NCI-H187 treated with DMSO at 0.1 percent for 48 hours (cell line): Measurements from ENCODE around the gene FRAT1.
A peak's percentile ranks its signal among the peaks of the same experiment; 100 is the strongest.

ENCODE experiments used
- DNase-seq: peaks from one replicate; lab custom pipeline; 2025; lab: John Stamatoyannopoulos, UW

Gene FRAT1

GRCh38 chr10:97307866-97308780 lies 10.9 kb upstream of the FRAT1 start:
- DNase-seq = no peak

GRCh38 chr10:97311111-97311626 lies 7.9 kb upstream of the FRAT1 start:
- no peak for DNase-seq

- no peak for DNase-seq
These were observed 6.2 kb upstream of the FRAT1 start for GRCh38 chr10:97312897-97313296.

GRCh38 chr10:97314671-97315070 lies 4.4 kb upstream of the FRAT1 start:
- DNase-seq = no peak

GRCh38 chr10:97319671-97320479 lies 804 bp downstream of the FRAT1 start:
- DNase-seq = no peak

GRCh38 chr10:97320480-97321031 lies 1.5 kb downstream of the FRAT1 start:
- no peak for DNase-seq

GRCh38 chr10:97321032-97321803 lies 2.1 kb downstream of the FRAT1 start:
- DNase-seq = peak; percentile 8

- no peak for DNase-seq
These were observed 2.7 kb downstream of the FRAT1 start for GRCh38 chr10:97321804-97322190.

- DNase-seq = no peak
These were observed 4.4 kb downstream of the FRAT1 start for GRCh38 chr10:97323501-97323900.

- DNase-seq = no peak
These were observed 6.7 kb downstream of the FRAT1 start for GRCh38 chr10:97325754-97326153.

GRCh38 chr10:97327348-97328294 lies 8.6 kb downstream of the FRAT1 start:
- no peak for DNase-seq

GRCh38 chr10:97328646-97329453 lies 9.8 kb downstream of the FRAT1 start:
- no peak for DNase-seq

GRCh38 chr10:97329766-97330165 lies 10.7 kb downstream of the FRAT1 start:
- DNase-seq = no peak

GRCh38 chr10:97331153-97331703 lies 12.2 kb downstream of the FRAT1 start:
- no peak for DNase-seq

GRCh38 chr10:97332591-97333350 lies 13.7 kb downstream of the FRAT1 start:
- DNase-seq = no peak

GRCh38 chr10:97333351-97333600 lies 14.2 kb downstream of the FRAT1 start:
- no peak for DNase-seq

- no peak for DNase-seq
These were observed 14.7 kb downstream of the FRAT1 start for GRCh38 chr10:97333601-97334369.
